DOHH2 (cell line): ENCODE measurements around the gene GALR2.
A peak's percentile ranks its signal among the peaks of the same experiment; 100 is the strongest.

ENCODE experiments used
- H3F3A ChIP-seq: fragments of 200-600 bp; sonication (generic), shearing (Covaris generic); 2 replicates; pipeline ENCODE4 v1.6.0; 2016; ENCODE audit warnings: antibody characterized with exemption, mild to moderate bottlenecking; ENCODE audit not compliant: control insufficient read depth, insufficient read depth
- H3K27ac ChIP-seq: fragments of 200-600 bp; sonication (generic); 2 replicates; pipeline ENCODE4 v1.5.1; 2014; ENCODE audit warnings: low read depth, mild to moderate bottlenecking, low read length, moderate library complexity
- H3K27me3 ChIP-seq: fragments of 200-600 bp; sonication (generic); 2 replicates; pipeline ENCODE4 v1.6.1; 2014; ENCODE audit warnings: mild to moderate bottlenecking, low read length, mixed read lengths; ENCODE audit not compliant: control insufficient read depth
- H3K36me3 ChIP-seq: fragments of 200-600 bp; sonication (generic); 2 replicates; pipeline ENCODE4 v1.6.1; 2014; ENCODE audit warnings: mild to moderate bottlenecking, low read length, moderate library complexity, mixed read lengths; ENCODE audit not compliant: control insufficient read depth
- H3K4me1 ChIP-seq: fragments of 200-600 bp; sonication (generic); 2 replicates; pipeline ENCODE4 v1.6.1; 2014; ENCODE audit warnings: mild to moderate bottlenecking, low read length, mixed read lengths; ENCODE audit not compliant: control insufficient read depth
- H3K4me2 ChIP-seq: fragments of 200-600 bp; sonication (generic); 2 replicates; pipeline ENCODE4 v1.6.0; 2014; ENCODE audit warnings: mild to moderate bottlenecking, low read length, moderate library complexity
- H3K4me3 ChIP-seq: fragments of 200-600 bp; sonication (generic); 2 replicates; pipeline ENCODE4 v1.5.1; 2014; ENCODE audit warnings: mild to moderate bottlenecking, low read length, mixed read lengths
- H3K79me2 ChIP-seq: fragments of 200-600 bp; sonication (generic); 2 replicates; pipeline ENCODE4 v1.6.1; 2014; ENCODE audit warnings: mild to moderate bottlenecking, low read length, mixed read lengths; ENCODE audit not compliant: control insufficient read depth
- H3K9me2 ChIP-seq: fragments of 200-600 bp; sonication (generic); replicated peaks from 2 replicates; pipeline ENCODE4 v1.6.1; 2014; ENCODE audit warnings: mild to moderate bottlenecking, low read length, mixed read lengths; ENCODE audit not compliant: control insufficient read depth
- H3K9me3 ChIP-seq: fragments of 200-600 bp; sonication (generic); 2 replicates; pipeline ENCODE4 v1.6.1; 2014; ENCODE audit warnings: antibody characterized with exemption, low read length, mixed read lengths; ENCODE audit not compliant: control insufficient read depth, insufficient read depth
- H4K20me1 ChIP-seq: fragments of 200-600 bp; sonication (generic); 2 replicates; pipeline ENCODE4 v1.6.0; 2014; ENCODE audit warnings: low read depth, mild to moderate bottlenecking, antibody characterized with exemption, low read length, moderate library complexity; ENCODE audit not compliant: control insufficient read depth, insufficient read depth
- EZH2phosphoT487 ChIP-seq: fragments of 200-600 bp; sonication (generic); IDR thresholded peaks from 2 replicates; pipeline ENCODE4 v1.6.1; 2017; ENCODE audit warnings: borderline replicate concordance, mild to moderate bottlenecking, antibody characterized with exemption, low read length, moderate library complexity, mixed read lengths
- TF ChIP-seq, protein P1 (sequence below): fragments of 200-600 bp; sonication (generic); IDR thresholded peaks from one replicate; pipeline ENCODE4 v1.5.1; 2014; ENCODE audit warnings: antibody characterized with exemption, mild to moderate bottlenecking, low read depth, low read length; ENCODE audit not compliant: poor library complexity, severe bottlenecking

GALR2 gene

DNA sequence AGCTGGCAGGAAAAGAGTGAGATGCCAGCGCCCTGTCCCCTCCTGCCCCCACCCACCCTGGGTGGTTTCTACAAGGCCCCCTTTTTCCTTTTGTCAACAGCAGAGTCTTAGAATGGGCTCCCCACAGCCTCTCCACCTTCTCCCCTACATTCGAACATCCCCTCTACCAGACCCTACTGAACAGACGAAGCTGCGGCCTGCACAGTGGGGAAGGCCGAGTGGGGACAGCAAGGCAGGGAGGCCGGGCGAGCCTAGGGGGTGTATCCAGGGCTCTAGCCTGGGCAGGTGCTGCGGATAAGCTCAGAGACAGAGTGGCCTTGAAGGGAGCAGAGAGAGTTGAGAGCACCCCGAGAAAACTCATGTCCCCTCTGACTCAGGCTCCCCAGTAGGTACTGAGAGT lies 11.8 kb downstream of the GALR2 start:
- no peak overlapping the region for H3K27ac ChIP-seq
- H3K79me2 ChIP-seq = no peaks in the 10 kb centered on the region
- H3K9me2 ChIP-seq = no peaks in the 10 kb centered on the region
- H3K27me3 ChIP-seq = no peaks in the 10 kb centered on the region
- no peaks in the 10 kb centered on the region for H3F3A ChIP-seq
- no peak overlapping the region for H3K4me3 ChIP-seq
- H3K4me2 ChIP-seq = no peak overlapping the region
- no peaks in the 10 kb centered on the region for H4K20me1 ChIP-seq
- H3K36me3 ChIP-seq = peaks cover 36% of the 10 kb centered on the region
- H3K9me3 ChIP-seq = no peaks in the 10 kb centered on the region
- H3K4me1 ChIP-seq = no peaks in the 10 kb centered on the region
- no peak for TF ChIP-seq EZH2phosphoT487
- TF ChIP-seq, protein P1, sequence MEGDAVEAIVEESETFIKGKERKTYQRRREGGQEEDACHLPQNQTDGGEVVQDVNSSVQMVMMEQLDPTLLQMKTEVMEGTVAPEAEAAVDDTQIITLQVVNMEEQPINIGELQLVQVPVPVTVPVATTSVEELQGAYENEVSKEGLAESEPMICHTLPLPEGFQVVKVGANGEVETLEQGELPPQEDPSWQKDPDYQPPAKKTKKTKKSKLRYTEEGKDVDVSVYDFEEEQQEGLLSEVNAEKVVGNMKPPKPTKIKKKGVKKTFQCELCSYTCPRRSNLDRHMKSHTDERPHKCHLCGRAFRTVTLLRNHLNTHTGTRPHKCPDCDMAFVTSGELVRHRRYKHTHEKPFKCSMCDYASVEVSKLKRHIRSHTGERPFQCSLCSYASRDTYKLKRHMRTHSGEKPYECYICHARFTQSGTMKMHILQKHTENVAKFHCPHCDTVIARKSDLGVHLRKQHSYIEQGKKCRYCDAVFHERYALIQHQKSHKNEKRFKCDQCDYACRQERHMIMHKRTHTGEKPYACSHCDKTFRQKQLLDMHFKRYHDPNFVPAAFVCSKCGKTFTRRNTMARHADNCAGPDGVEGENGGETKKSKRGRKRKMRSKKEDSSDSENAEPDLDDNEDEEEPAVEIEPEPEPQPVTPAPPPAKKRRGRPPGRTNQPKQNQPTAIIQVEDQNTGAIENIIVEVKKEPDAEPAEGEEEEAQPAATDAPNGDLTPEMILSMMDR = no peak

DNA sequence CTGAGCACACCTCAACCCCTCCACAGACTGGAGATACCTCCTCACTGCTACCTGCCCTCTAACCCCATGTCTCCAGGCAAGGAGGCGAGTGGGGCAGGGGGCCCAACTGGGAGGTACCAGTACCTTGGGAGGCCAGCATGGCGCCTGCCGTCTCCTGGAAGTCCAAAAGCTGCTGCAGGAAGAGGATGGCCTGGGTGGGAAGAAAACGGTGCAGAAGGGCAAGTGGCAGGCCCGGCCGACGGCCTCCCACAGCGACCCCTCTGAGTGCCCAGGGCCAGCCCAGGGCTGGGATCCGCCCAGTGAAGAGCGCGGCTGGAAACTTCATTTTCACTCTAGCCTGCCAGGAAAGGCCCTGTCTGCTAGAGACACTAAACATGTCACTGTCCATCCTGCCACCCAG lies 12.9 kb downstream of the GALR2 start:
- TF ChIP-seq, protein P1 = no peak
- TF ChIP-seq EZH2phosphoT487 = no peak
- Histone ChIP-seq H4K20me1 (no peaks in the 10 kb centered on the region), H3F3A (no peaks in the 10 kb centered on the region), H3K27me3 (no peaks in the 10 kb centered on the region), H3K79me2 (no peaks in the 10 kb centered on the region), H3K27ac (no peak overlapping the region), H3K9me2 (no peaks in the 10 kb centered on the region), H3K9me3 (no peaks in the 10 kb centered on the region), H3K4me1 (no peaks in the 10 kb centered on the region), H3K4me2 (no peak overlapping the region), H3K4me3 (no peak overlapping the region), H3K36me3 (peaks cover 36% of the 10 kb centered on the region)

DNA sequence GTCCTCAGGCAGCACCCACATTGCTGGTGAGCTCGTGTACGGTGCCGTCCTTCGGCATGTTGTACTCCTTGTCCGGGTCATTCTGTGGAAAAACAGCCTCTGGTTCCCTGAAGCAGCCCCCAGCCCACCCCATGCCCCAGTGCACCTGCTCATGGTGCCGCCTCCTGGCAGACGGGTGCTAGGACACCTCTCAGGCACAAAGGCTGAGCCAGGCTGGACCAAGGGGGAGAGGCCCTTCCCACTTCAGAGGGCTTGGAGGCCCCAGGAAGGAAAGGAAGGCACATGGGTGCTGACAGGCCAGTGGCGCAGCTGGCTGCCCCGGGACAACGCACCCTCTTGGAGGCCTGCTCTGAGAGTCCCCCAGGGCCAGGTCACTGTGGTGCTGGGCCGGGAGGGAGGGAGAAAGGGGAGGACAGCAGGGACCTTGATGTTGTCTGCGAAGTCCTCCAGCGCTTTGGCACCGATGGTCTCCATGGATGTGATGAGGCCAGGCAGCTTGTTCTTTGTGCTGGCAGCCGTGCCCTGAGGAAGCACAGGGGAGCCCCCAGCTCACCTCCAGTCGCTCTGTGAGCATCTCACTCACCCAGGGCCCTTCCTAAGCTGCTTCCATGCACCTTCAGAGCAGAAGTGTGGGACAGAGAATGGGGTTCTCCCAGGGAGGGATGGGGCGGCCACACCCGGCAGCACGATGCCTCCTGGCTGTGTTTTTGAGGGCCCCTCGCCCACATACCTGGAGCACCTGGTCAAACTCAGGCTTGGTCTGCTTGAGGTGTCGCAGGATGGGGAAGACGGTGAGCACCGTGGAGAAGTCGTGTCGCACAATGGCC lies 13.7 kb downstream of the GALR2 start:
- no peak overlapping the region for H3K27ac ChIP-seq
- no peak overlapping the region for H3K4me2 ChIP-seq
- H3K36me3 ChIP-seq = peaks cover 43% of the 10 kb centered on the region
- no peaks in the 10 kb centered on the region for H3K9me3 ChIP-seq
- no peaks in the 10 kb centered on the region for H3K79me2 ChIP-seq
- H3K9me2 ChIP-seq = no peaks in the 10 kb centered on the region
- H4K20me1 ChIP-seq = no peaks in the 10 kb centered on the region
- H3K4me1 ChIP-seq = no peaks in the 10 kb centered on the region
- no peaks in the 10 kb centered on the region for H3K27me3 ChIP-seq
- TF ChIP-seq, protein P1 = peak; percentile 43
- TF ChIP-seq EZH2phosphoT487 = no peak
- H3F3A ChIP-seq = no peaks in the 10 kb centered on the region
- no peak overlapping the region for H3K4me3 ChIP-seq
